ENCODE data around the gene USP38.
"Not testable (repeated sequence)": the region's sequence is repeated elsewhere in the genome, so short reads cannot be mapped to it uniquely, and the experiment has no call there.

Gene USP38

DNA sequence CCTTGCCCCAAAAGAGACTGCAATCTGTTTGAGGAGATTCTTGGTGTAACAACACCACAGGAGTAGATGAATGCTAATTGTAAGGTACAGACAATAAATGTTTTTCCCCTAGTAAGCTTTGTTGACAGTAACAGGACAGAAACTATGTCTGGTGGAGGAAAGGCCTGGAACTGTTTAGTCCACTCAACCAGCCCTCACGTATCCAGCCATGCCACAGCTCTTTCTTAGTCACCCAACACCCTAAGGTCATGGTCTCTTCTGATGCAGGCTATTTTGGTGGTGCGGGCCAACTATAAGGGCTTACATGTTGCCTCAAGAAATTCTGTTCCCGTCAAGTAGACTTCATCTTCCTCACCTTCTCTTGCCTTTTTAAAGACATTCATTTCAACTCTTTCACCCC is 76.0 kb downstream of the USP38 start:
- in situ Hi-C loops (cut with HindIII; ENCODE audit: low sequenced_read_pairs) = no loop called here

DNA sequence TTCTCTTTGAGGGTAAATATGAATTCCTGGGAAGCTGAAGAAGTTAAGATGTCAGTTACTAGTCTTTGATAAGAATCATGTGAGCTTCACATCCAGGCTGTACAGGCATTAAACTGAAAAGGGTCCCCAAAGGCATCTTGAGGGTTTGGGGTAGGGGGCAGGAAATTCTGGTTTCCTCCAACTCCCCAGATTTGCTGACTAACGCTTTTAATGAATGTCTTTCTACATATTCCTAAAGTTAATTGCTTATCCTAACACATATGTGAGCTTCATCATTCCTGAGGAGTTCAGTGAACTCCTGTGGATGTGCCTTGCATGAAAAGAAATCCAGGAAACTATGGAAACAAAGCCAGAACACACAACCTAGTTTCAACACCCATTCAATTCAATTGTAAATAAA is 78.1 kb downstream of the USP38 start:
- in situ Hi-C loops (cut with HindIII; ENCODE audit: low sequenced_read_pairs) = no loop called here

DNA sequence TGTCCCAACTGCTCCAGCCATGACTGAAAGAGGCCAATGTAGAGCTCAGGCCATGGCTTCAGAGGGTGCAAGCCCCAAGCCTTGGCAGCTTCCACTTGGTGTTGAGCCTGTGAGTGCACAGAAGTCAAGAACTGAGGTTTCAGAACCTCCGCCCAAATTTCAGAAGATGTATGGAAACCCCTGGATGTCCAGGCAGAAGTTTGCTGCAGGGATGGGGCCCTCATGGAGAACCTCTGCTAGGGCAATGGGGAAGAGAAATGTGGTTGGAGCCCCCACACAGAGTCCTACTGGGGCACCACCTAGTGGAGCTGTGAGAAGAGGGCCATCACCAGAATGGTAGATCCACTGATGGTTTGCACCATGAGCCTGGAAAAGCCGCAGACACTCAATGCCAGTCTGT is 83.0 kb downstream of the USP38 start:
- in situ Hi-C loops (cut with HindIII; ENCODE audit: low sequenced_read_pairs) = not testable (repeated sequence)

DNA sequence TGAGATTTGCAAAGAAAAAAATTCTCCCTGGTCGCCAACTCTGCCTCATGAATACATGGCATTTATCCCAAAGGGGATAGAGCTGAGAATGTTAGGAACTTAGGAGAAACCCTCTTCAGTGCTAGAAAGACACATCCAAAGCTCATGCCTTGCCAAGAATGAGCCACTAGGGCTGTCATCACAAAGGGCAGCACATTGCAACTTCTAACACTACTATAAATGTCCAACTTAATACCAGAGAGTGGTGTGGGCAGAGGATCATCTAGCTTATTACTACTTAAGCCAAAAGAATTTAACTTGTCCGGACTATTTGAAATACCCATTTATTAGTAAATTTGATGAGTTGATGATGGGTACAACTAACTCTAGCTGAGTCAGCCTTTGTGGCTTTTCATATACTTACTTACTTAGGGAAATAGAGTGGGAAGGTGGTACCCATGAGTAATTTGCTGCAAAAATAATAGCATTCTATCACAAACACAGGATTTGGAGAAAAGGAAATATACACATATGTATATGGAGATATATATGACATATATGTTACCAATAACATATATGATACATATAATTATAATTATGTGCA is 85.6 kb downstream of the USP38 start:
- in situ Hi-C loops (cut with HindIII; ENCODE audit: low sequenced_read_pairs) = no loop called here
